Measurements from ENCODE around the gene SLC24A4.

DNA sequence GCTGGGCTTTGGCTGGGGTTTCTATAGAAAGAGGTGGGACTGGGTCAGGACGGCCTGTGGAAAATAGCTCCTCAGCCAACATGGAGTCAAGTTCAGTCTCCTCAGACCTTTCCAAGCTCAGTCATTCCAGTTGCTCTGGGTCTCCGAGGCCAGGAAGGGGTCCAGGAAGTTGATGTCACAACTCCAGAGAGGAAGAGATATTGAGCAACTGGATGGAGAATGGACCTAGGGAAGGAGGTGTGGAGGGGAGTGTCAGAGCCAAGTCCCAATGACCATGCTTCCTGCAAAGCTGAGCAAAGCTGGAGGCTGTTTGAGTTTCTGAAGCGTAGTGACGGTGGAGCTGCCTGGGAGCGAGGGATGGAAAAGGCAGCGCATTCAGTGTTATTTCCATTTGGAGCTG is 86.1 kb downstream of the SLC24A4 start:
- TF ChIP-seq, protein P1, sequence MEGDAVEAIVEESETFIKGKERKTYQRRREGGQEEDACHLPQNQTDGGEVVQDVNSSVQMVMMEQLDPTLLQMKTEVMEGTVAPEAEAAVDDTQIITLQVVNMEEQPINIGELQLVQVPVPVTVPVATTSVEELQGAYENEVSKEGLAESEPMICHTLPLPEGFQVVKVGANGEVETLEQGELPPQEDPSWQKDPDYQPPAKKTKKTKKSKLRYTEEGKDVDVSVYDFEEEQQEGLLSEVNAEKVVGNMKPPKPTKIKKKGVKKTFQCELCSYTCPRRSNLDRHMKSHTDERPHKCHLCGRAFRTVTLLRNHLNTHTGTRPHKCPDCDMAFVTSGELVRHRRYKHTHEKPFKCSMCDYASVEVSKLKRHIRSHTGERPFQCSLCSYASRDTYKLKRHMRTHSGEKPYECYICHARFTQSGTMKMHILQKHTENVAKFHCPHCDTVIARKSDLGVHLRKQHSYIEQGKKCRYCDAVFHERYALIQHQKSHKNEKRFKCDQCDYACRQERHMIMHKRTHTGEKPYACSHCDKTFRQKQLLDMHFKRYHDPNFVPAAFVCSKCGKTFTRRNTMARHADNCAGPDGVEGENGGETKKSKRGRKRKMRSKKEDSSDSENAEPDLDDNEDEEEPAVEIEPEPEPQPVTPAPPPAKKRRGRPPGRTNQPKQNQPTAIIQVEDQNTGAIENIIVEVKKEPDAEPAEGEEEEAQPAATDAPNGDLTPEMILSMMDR (IDR thresholded peaks at IDR 0.05), result no peak
- no peak for TF ChIP-seq POLR2A (IDR thresholded peaks at IDR 0.05)
